ENCODE data around the gene REX1BD. TPM values are rescaled to one million over a fixed set of nuclear protein-coding genes. Genes with fewer than 3 reads are reported as not detected.

REX1BD gene
- total and polyA plus RNA-seq, 2 of the 13 experiments (the other 11 are each of a cell fraction or from before 2014, with no cell fraction given), result 7.5 to 25.4 TPM

- TF ChIP-seq ZNF816 (CRISPR knock-in tag; IDR thresholded peaks at IDR 0.05; ENCODE audit: borderline replicate concordance), result no peak
- no peak for TF ChIP-seq GZF1 (CRISPR knock-in tag; IDR thresholded peaks at IDR 0.05)
- TF ChIP-seq JUN (CRISPR knock-in tag; IDR thresholded peaks at IDR 0.05), result no peak
- no peak for TF ChIP-seq ZNF670 (CRISPR knock-in tag; IDR thresholded peaks at IDR 0.05; ENCODE audit: borderline replicate concordance)
- TF ChIP-seq ZBTB43 (CRISPR knock-in tag; conservative IDR thresholded peaks at IDR 0.05), result no peak
- no peak for TF ChIP-seq NFAT5 (CRISPR knock-in tag; IDR thresholded peaks at IDR 0.05)
- no peak for TF ChIP-seq ZNF841 (CRISPR knock-in tag; IDR thresholded peaks at IDR 0.05; ENCODE audit: borderline replicate concordance)
- no peak for TF ChIP-seq NFE2L2 (IDR thresholded peaks at IDR 0.05; ENCODE audit: low read length)
- TF ChIP-seq CC2D1A (CRISPR knock-in tag; IDR thresholded peaks at IDR 0.05), result no peak
- peak; percentile 29 for TF ChIP-seq TEAD3 (CRISPR knock-in tag; optimal IDR thresholded peaks at IDR 0.05; ENCODE audit: borderline replicate concordance)
- TF ChIP-seq ZNF557 (CRISPR knock-in tag; IDR thresholded peaks at IDR 0.05), result no peak
- no peak for TF ChIP-seq TOE1 (CRISPR knock-in tag; IDR thresholded peaks at IDR 0.05)
- TF ChIP-seq DMTF1 (CRISPR knock-in tag; IDR thresholded peaks at IDR 0.05), result no peak
- no peak for TF ChIP-seq BORCS8-MEF2B (CRISPR knock-in tag; IDR thresholded peaks at IDR 0.05)
- TF ChIP-seq ZNF564 (CRISPR knock-in tag; IDR thresholded peaks at IDR 0.05), result no peak
- TF ChIP-seq ZMYM3 (CRISPR knock-in tag; IDR thresholded peaks at IDR 0.05), result no peak
- peak; percentile 22; the same call in 1 of the 2 replicates for TF ChIP-seq HNF4A (CRISPR knock-in tag; IDR thresholded peaks at IDR 0.05)
- TF ChIP-seq ZNF776 (CRISPR knock-in tag; IDR thresholded peaks at IDR 0.05), result no peak
- peak; percentile 61; the same call in 1 of the 2 replicates for TF ChIP-seq ZBTB10 (CRISPR knock-in tag; IDR thresholded peaks at IDR 0.05; ENCODE audit: borderline replicate concordance)
- no peak for TF ChIP-seq RFXANK (CRISPR knock-in tag; IDR thresholded peaks at IDR 0.05)
These were observed 22.9 kb downstream of the REX1BD start (continued) for GRCh38 chr19:18611327-18612050.
